NCI-H1417 (cell line): Measurements from ENCODE around the gene ST8SIA2.

Source experiments
- DNase-seq, 3 experiments: peaks; one replicate each; lab custom pipeline; 2025; lab: John Stamatoyannopoulos, UW

ST8SIA2 gene

GRCh38 chr15:92399271-92399950, 5.7 kb downstream of the ST8SIA2 start:
- DNase-seq, result no peak

DNA sequence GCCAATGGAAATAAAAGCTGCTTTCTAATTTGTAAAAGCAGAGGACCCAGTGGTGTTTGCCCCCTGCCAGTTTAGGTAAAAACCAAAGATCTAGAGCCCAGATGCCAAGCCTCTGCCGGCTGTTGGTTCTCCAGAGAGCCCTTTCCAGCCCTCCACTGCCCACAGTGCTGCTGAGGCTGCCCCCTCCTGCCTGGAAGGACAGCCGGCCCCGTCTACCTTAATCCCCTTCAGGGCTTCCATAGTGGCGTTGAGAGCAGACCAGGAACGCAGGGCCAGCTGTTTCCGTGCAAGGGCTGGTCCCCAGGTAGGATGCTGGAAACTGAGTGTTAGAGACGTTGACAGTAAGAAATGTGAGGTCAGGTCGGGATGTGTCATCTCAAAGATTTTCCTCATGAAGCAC, 6.9 kb downstream of the ST8SIA2 start:
- DNase-seq, result no peak

- no peak for DNase-seq
These were observed 7.5 kb downstream of the ST8SIA2 start for GRCh38 chr15:92400980-92401787.

DNA sequence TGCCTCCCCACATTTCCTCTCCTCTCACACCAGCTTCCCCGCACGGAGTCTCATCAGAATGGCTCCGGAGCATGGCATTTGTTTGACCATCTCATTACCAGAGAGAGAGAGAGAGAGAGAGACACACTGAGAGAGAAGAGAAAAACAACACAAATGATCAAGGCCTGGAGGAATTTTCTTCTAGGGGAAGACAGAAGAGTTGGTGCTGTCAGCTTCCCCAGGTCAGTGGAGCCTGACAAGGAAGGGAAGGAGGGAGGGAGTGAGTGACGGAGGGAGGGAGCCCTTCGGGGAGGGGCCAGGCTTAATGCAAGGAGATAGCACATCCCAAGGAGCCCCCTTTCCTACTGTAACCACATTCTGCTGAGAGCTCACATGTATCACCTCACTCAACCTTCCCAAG, 9.1 kb downstream of the ST8SIA2 start:
- DNase-seq, result no peak

DNA sequence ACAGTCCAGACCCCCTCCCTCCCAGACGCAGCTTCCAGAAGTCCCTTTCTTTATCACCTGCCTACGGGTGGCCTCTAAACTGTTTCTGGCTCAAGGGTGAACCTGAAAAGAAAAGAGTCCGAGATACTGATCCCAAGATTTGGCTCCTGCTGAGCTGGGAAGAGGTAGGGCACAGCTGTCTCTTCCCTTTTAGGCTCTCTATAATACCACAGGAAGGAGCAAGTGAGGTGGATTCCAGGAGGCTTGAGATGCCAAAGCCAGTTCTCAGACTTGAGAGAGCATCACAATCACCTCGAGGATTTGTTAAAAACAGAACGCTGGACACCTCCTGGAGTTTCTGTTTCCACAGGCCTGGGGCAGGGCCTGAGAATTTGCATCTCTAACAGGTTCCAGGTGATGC, 12.3 kb downstream of the ST8SIA2 start:
- DNase-seq, result no peak

GRCh38 chr15:92407321-92407720, 13.6 kb downstream of the ST8SIA2 start:
- no peak for DNase-seq

DNA sequence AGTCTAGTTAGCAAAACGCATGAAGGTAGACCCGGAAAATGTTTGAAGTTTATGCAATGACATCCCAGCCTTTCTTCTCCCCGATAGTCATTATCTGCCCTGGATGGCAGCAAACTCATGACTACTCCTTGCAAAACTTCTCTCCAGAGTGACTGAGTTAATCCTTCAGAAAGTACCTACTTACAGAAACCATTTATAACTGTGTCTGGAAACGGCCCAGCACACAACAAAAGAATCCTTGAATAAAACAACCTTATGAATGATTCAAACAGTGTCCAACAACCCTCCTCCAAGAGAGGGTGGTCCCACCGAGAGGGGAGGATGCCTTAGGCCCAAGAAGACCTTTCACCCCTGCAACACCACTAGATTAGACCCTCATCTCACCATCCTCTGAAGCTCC, 14.2 kb downstream of the ST8SIA2 start:
- DNase-seq, result no peak

GRCh38 chr15:92409006-92409405, 15.3 kb downstream of the ST8SIA2 start:
- no peak for DNase-seq

GRCh38 chr15:92409521-92409920, 15.8 kb downstream of the ST8SIA2 start:
- DNase-seq, result no peak

- no peak for DNase-seq
These were observed 16.9 kb downstream of the ST8SIA2 start for GRCh38 chr15:92410537-92410936.

GRCh38 chr15:92411256-92411655, 17.6 kb downstream of the ST8SIA2 start:
- DNase-seq, result no peak

GRCh38 chr15:92413510-92413909, 19.8 kb downstream of the ST8SIA2 start:
- no peak for DNase-seq

DNA sequence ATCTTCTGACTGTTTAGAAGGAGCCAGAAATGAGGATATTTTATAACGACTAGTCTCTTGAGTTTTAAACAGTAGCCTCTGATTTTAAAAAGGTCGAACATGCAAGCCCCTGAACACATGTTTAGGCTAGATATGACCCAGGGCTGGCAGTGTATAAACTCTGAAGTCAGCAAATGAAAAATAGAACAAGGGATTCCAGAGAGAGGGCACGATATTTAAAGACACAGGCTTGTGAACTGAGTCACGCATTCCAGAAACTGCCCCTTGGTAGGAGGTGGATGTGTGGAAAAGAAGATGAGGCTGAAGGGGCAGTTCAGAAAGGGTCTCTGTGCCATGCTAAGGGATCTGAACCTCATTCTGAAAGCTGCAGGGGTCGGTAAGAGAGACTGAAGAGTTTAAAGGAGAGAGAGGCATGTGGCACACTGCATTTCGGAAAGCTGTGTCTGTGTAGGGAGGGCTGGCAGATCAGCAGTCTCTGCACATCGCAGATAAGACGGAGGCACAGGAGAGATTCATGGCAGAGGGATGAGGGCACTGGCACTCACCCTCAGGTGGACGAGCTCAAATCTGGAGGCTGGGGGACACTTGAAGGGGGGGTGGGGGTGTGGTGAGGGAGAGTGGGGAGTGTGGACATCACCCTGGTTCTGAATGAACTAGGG, 22.1 kb downstream of the ST8SIA2 start:
- no peak for DNase-seq

DNA sequence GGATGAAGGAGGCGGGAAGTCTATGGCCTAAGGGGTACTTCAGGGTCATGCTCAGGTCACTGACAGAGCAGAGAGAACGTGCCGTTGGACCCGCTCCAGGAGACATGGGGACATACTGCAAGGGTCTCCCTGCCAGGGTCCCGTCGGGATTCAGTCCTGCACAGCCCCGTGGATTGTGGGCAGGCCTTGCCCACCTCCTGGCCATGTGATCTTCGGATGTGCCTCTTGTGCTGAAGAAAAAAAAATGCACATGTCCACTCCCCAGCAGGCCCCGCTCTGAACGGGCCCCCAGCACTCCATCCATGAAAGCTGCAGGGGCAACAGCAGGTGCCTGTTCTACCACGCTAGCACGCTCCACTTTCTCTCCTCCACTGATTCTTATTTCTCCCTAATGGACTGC, 22.9 kb downstream of the ST8SIA2 start:
- no peak for DNase-seq

DNA sequence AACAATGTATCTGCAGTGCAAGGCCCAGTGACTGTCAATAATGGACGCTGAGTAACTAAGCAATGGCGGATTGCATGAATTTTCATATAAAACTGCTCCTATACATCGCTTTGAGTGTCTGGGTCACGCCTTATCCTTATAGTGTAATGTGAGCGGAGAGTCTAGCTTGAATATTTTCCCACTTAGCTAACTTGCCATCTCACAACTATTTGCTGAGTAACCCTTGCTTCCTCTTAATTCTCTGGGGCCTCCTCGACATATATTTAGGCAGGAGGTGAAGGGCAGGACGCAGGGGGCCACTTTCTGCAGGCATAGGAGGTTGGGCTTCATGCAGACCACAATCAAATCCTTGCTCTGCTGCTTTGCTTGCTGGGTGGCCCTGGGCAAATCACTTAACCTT, 24.0 kb downstream of the ST8SIA2 start:
- no peak for DNase-seq

DNA sequence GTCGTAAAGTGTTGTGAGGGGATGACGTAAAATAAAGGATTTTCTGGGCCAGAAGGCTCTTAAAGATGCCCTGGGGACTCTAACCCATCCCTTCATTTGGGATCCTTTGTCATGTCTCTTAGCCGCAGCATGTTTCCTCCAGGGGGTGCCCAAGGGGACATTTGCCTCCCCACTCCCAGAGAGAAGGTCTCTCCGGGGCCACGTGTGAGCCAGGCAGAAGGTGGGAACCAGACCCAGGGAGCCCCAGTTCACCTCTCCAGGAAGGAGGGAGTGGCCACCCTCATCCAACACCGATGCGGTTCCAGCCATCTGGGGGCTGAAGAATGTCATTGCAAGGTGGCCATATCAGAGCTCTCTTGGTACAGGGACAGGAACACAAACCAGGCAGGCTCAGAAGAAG, 25.2 kb downstream of the ST8SIA2 start:
- no peak for DNase-seq

DNA sequence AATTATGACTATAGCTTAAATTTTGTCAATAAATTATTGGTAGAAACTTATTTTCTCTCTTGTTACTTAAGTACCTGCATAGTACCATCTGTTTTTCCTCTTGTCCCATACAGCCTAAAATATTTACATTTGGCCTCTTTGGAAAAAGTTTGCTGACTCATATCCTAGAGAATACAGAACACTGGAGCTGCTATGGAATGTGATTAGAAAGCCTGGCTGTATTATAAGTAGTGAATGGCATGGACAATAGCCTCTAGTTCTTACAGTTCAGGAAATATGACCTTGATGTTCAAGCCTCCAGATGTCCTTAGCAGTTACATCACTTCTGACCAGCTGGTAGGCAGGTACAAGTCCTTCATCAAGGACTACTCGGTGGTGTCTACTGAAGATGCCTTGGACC, 28.3 kb downstream of the ST8SIA2 start:
- no peak for DNase-seq

GRCh38 chr15:92425578-92426225, 32.0 kb downstream of the ST8SIA2 start:
- no peak for DNase-seq

- DNase-seq, result peak in 2 of 3 experiments; percentile 16 to 68
These were observed 35.8 kb downstream of the ST8SIA2 start for GRCh38 chr15:92429378-92430068.

- DNase-seq, result no peak
These were observed 36.4 kb downstream of the ST8SIA2 start for GRCh38 chr15:92430069-92430440.

- no peak for DNase-seq
These were observed 41.5 kb downstream of the ST8SIA2 start for GRCh38 chr15:92435145-92435544.

DNA sequence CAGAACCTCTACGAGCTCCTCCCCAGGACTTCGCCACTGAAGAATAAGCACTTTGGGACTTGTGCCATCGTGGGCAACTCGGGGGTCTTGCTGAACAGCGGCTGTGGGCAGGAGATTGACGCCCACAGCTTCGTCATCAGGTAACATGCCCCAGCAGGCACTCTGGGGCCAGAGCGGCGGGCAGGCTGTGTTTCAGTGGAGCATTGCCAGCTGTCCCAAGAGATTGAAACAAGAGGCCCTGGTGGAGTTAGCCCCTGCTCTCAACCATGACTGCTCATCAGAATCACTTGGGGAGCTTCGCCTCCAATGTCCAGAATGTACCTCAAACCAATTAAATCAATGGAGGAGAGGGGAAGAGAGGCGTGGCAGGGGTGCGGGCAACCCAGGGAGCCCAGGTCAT, 44.8 kb downstream of the ST8SIA2 start:
- DNase-seq, result no peak
